Activated T-cell treated with anti-CD3 and anti-CD28 coated beads for 1 hour (primary cell): ENCODE results near the gene EPB41L3.
"Not testable (repeated sequence)": the region's sequence is repeated elsewhere in the genome, so short reads cannot be mapped to it uniquely, and the experiment has no call there.

Experiments used
- DNase-seq: peaks from one replicate; pipeline ENCODE4 v3.0.0-alpha.2; 2020; ENCODE audit warnings: low read depth

Gene EPB41L3

DNA sequence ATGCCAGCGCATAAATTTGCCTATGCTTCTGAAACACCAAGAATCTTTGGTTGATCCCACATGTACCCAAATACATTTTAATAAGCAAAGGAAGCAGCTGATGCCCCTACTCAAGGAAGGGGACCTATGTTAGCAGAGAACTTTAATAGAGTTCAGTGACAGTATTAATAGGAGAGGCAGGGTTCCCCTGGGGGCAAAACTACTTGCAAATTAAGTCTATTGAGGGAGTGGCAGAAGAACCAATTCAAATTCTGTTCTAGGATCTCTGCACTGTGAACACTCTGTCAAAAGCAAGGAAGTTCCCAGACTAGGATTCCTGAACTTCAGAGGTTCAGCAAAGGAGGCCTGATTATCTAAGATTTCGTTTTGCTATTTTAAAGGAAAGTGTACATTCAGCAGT lies 47.5 kb downstream of the EPB41L3 start:
- DNase-seq, result no peak

DNA sequence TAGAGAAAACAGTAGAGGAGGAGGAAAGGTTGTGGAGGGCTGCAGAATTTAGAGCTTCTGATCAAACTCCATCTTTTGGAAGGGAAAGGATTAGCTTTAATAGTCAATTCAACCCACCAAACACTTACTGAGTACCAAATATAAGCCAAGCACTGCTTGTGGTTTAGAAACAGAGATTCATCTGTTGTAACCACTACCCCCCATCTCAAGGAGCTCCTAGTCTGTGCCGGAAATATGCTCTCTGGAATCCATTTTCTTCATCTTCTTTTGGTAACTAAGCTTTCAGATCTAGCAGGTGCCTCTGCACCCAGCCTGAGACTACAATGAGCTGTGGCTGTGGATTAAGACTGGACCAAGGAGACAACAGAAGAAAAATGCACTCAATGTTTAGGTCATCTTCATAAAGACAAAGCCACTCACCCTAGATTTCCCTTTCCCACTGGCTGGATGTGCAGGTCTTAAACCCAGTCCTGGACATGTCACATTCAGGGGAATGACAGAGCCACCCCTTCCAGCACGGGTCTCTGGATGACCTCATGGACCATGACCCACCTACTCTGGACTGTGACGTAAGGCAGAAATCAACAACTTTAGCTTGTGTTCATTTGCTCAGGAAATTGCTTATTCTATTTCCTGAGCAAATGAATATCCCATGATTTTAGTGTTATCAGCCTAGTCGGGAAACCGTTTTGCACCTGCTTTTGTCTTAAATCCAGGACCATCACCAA lies 52.9 kb downstream of the EPB41L3 start:
- DNase-seq, result no peak

DNA sequence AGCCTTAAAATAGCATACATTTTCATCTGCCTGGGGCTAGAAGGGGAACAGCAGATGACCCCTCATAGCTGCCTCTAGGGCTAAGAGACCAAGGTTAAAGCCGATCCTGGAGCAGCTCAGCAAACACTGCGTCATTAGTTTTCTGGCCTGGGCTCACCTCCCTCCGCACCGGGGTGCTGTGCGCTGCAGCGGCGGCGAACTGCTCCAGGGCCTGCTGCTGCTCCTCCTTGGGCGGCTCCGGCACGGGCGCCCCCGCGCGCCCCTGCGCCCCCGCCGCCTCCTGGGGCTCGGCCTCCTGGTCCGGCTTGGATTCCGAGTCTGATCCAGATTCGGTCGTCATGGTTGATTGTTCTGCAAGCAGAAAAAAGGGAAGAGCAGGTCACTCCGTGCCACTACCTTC lies 55.0 kb downstream of the EPB41L3 start:
- DNase-seq, result no peak

DNA sequence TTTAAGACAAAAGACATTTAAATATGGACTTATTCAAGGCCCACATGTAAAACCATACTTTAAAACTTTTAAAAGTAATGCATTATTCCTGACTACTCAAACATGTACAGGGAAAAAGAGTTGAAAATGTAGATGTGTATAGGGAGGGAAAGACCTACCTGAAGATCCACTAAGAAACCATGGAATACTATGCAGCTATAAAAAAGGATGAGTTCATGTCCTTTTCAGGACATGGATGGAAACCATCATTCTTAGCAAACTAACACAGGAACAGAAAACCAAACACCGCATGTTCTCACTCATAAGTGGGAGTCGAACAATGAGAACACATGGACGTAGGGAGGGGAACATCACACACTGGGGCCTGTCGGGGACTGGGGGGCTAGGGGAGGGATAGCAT lies 55.8 kb downstream of the EPB41L3 start:
- not testable (repeated sequence) for DNase-seq

DNA sequence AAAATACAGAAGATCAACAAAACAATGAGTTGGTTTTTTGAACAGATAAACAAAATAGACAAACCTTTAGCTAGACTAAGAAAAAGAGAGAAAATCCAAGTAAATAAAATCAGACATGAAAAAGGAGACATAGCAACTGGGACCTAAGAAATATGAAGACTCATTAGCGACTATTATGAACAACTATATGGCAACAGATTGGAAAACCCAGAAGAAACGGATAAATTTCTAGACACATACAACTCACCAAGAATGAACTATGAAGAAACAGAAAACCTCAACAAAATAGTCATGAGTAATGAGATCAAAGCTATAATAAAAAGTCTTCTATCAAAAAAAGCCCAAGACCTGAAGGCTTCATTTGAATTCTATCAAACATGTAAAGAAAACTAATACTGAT lies 59.3 kb downstream of the EPB41L3 start:
- DNase-seq, result no peak

DNA sequence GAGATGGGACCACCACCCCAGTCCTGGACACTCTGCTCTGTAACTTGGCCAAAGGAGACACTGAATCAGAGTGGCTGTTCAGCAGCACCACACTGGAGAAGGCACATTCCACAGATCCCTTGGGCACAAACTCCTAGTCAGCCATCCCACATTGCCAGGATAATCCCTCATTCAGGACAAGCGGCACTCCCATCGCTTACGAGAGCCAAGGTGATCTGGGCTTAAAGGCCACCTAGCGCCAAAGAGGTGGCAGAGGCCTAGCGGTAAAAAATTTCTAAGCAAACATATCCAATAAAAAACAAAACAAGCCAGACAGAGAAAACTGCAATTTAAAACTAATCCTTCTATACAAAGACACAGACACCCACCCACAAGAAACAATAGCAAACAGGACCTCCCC lies 62.2 kb downstream of the EPB41L3 start:
- no peak for DNase-seq

DNA sequence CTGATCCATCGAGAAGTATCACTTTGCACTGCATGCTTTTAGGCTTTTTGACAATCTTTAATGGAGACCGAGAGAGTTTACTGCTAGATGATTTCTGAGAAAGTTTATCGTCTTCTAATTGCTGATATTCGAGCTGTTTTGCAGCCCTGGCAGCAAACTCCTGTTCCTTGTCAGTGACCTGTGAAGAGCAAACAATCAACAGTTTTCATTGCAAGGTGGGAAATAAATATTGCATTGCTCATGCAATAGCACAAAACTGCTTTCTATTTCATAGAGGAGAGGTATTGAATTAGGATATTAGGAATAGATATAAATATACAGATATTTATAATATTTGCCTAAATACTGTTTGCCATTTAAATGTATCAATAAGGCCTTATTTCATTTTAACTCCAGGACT lies 65.5 kb downstream of the EPB41L3 start:
- no peak for DNase-seq

DNA sequence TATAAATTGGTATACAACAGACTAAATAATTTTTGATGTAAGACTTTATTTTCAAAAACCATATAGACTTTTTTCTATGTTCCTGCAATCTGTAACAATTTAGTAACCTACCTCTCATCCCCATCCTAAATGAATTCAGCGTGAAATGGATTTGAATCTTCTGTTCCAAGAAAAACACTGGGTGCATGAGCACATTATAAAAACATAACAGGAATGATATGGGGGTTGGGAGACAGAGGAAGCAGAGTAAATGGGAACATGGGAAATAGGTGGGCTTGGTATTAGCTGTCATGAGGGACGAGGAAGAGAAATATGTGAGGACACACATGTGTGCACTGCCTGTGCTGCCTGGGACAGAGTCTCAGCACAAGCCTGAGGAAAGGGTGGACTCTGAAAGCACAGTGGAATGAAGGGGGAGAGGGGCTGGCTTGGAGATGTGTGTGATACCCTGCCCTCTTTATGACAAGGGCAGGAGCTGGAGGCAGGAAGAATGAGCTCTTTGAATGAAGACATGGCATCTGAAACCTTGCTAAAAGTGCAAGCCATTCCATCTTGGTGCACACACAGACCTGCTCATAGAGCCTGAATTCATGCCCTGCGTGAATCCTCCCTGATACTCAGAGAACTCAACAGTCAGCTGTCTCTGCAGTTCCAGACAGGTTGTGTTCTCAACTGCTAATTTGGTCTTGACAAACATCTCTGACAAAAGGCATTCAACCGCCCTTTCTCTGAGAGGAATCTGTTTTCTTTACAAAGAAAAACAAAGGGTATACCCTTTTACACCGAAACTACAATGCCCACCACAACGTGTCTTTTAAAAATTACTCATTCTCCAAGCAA lies 66.6 kb downstream of the EPB41L3 start:
- no peak for DNase-seq

DNA sequence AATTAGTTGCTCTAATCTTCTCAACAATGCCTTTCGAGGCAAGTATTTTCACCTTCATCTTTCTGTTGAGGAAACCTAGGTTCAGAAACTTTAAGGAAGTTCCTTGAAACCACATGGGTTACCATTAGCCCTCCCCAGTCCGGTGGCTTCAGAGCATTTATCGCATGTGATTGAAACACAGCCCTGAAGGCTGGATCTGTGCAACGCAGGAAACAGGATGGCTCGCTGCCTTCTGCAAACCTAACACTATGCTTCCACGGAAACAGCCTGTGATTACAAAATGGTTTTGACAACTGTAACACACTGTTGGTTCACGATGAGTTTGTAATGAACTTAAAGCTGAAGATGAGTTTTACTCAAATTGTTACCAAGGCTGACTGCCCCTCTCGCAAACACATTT lies 68.5 kb downstream of the EPB41L3 start:
- DNase-seq, result no peak

DNA sequence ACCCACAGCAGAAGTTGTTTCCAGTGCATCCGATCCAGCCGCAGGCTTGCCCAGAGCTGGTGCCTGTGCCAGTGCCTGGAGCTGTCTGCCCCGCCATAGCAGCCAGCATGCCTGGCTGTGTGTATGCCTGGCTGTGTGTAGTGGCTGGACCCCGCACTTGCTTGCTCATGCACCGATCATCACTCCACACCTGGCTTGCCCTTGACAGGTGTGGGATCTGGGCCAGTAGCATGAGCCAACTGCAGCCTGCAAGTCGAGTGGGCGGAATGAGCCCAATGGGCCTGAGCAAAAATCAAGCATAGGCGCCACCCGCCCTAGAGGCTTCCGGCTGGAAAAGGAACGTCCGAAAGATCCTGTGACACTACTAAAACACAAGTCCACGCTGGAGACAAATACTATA lies 74.5 kb downstream of the EPB41L3 start:
- no peak for DNase-seq

DNA sequence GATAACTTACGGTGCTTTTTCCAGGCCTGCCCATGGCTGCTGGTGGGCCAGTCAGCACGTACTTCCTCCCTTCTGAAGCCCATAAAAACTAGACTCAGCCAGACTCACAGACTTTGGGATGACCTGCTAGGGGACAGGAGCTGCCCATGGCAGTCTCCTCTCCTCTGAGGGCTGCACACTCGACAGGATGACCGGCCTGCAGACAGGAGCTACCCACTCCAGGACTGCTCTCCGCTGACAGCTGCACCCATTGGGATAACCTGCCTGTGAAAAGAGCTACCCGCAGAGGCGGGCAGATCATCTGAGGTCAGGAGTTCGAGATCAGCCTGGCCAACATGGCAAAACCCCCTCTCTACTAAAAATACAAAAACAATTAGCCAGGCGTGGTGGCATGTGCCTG lies 75.4 kb downstream of the EPB41L3 start:
- no peak for DNase-seq

DNA sequence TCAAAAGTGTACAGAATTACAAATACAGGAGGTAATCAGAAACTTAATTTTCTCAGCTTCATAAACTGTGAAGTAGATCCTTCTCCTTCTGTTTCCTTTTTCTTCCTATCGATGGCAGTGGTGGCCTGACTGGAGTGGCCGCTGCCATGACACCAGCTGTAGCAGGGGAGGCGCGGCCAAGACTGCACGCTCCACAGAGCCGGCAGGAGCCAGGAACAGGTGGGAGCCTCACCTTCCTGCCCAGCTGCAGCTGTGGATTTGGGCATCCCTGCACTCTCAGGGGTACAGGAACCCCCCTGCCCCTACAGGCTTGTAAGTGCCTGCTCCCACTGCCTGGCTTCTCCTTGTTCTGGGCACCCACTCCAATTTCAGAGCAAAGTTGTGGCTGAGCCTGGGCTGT lies 76.1 kb downstream of the EPB41L3 start:
- DNase-seq, result no peak

DNA sequence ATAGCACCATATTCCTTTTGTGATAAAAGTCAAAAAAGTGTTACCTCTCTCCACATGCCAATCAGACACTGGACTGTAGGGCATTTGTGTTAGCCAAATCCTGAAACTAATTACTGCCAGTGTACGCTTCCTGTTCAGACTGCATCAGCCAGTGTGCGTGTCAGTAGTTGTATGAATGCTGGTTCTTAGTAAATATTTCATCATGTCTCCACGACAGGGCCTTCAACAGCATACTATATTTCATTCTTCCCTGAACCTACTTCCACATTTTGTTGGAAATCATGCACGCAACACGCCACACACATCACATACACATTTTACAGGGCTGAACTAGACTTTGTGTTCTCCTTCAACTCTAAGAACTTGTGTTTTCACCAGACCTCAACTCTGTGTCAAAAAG lies 77.5 kb downstream of the EPB41L3 start:
- DNase-seq, result no peak

DNA sequence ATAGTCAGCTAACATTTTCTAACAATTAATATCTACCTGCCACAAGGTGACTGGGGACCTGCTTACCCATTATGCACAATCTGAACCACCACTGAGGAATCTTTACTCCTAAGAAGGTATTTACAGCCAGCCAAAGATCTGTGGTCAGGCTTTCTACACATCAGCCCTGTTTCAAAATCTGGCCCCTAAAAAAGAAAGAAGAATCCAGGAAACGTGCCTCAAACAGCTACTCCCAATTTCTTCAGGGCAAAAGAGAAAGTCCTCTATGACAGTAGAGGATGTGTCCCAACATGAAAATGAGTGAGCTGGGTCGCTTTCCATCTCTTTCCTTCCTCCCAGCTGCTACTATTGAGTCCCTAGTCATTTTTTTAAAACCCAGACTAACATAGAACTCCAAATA lies 79.5 kb downstream of the EPB41L3 start:
- no peak for DNase-seq

DNA sequence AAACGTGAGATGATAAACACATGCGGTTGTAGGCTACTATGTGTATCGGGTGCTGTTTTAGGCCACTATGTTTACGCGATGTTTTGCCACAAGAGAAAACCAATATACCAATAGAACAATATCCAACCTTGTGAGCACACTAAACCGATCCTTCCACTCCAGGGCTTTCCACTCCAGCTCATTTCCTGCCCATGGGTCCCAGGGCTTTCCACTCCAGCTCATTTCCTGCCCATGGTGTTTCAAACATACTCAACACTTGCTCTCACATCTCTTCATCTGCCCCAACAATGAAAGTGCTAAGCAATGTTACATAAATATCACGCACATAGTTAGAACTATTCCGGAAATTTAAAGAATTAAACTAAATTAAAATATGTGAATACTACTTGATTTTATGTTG lies 80.0 kb downstream of the EPB41L3 start:
- DNase-seq, result no peak

DNA sequence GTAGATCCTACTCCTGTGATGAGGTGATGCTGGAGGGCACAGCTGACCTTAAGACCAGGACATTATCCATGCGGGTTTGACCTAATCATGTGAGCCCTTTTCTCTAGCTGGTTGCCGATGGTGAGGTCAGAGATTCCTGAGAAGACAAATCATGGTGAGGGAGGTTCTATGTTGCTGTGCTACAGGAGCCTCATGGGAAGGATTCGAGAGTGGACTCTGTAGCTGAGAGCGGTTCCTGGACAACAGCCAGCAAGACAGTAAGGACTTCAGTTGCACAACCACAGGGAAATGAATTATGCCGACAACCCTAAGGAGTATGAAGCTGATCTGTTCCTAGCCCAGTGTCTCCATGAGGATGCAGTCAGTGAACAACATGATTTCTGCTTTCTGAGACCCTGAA lies 80.4 kb downstream of the EPB41L3 start:
- no peak for DNase-seq

DNA sequence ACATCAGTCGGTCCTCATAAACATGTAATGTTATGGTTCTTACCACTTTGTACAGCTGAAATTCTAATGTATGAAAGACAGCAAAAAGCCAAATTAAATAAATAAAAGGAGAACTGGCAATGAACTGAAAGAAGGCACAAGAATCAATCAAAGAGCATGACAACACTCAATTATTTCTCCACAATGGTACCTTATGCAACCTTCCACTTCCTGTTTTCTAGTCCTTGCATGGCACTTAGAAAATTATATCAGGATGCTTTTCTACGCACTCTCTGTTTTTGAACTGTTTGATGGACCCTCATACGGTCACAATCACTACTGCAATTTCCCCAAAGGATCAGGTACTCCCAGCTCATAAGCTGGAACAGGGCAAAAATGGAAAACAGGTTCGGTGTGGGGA lies 81.6 kb downstream of the EPB41L3 start:
- no peak for DNase-seq

DNA sequence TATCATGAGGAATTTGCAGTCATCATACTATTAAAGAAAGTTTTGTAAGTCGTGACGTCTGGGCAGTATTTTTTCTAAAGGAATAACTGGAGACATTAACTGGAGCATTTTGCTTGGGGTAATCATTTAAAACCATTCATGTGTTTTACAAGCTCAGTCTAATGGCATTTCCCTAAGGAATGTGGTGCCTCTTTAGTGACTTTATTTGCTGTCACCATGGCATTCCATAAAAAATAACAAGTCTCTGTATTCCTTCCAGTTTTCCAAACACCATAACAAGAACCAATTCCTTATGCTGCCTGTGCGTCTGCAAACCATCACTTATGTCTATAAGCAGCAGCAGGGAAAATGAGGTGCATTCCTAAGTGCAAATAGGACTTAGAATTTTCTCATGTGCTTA lies 82.8 kb downstream of the EPB41L3 start:
- no peak for DNase-seq

DNA sequence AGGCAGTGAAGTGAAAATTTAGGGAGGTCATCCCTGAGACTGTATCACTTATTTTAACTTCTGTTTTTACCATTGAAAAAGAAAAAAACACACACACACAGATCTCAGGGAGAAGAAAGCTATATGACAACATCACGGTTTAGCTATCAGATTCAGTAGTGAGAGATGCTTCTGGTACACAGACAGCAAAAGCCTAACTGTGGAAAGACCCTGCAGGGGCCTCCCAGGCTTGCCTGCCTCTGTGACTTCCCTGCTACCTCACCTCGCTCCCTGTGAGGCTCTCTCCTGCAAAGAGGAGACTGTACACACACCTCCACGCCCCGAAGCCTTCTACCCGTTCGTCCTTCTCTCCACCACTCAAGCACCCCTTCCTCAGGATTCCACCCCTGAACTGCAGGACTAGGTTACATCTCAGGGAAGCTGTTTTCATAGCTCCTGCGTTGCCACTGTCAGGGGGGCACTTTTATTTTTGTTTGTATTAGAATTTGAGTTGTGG lies 86.3 kb downstream of the EPB41L3 start:
- no peak for DNase-seq

DNA sequence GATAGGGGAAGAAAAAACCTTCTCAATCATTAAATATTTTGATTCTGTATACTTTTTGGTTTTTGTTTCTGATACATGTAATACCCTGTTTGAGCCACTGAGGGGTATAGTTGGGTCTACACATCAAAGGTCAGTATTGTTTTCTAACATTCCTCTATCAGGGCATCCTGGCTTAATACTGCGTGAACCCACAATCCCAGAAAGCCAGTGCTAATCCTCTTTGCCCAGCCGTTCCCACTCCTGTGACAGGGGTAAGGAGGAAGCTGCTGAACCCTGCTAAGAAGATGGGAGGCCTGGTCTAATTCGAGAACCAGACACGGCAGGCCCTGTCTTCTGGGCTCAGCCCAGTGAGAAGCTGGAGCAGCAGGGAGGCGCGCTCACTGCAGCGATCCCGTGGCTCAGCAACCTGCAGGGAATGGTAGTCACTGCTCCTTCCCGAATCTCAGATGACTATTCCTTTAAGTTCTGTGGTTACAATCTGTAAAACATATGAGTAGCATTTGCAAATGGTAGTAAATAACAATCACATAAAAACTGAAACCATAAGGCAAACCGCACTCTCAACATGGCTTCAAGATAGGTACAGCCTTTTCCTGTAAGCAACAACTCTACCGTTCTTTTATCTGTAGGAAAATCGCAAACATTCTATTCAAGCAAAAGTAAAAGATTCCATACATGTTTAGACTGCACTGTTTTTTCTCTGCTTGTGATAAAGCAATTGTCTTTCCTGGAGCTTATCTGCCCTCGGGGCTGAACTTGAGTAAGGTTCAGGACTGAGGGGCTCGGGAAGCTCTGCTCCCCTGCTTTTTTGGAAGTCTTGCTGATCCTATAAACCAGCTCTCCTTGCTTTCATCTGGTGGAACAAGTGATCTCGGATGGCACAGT lies 87.0 kb downstream of the EPB41L3 start:
- DNase-seq, result no peak

DNA sequence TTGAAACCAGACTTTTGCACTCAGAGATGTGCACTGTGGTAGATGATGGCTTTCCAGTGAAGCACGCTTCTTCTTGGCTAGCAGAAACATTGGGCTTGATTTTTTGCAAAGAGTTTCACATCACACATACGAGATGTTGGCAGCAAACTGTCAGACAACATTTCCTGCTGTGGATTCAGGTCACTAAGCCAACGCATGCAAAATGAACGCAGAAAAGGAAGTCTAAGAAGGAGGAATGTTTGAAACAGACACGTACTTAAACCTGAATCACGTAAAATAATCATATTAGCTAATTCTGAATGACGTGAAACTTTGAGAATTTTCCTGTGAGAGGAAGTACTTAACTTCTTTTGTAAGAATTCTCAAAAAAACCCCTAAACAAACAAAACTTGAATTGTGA lies 88.1 kb downstream of the EPB41L3 start:
- no peak for DNase-seq

DNA sequence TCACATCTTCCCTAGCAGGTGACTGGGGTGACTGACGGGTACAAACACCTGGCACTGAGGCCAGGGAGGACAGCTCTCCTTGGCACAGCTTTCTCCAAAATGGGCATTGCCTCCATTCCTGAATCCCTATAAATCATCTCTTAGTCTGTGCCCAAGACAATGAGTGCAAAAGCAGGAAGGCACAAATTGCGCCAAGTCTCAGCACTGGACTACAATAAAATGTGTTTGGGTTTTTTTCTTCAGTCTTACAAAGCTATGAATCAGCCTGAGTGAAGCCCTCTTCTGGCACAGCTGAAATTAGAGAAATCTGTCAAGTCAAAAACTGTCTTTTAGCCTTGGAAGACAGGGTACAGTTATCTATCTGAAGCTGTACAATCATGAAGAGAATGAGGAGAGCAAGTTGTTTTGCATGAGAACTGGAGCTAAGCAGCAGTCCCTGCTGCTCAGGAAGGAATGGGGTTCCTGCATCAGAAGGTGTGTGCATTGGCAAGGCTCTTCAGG lies 90.8 kb downstream of the EPB41L3 start:
- no peak for DNase-seq
